Tibial artery (tissue), 4 donors: ENCODE data around the gene CRK.

Experiments used
- DNase-seq, 2 donors: peaks; one replicate each; pipeline ENCODE4 v3.0.0-alpha.2; 2019
- H3K27ac ChIP-seq, 2 donors: fragments of 200-600 bp; sonication (generic) in 1 of 2; 1 replicate in 1 of 2; 2 replicates in 1 of 2; pipeline ENCODE4 v1.5.1; 2018 to 2019; ENCODE audit warnings: mild to moderate bottlenecking in 1 of 2
- H3K27me3 ChIP-seq, 2 donors: fragments of 200-600 bp; sonication (generic) in 1 of 2; one replicate each; pipeline versions ENCODE4 v1.5.1 to v1.6.0; 2016 to 2019
- H3K36me3 ChIP-seq, 3 donors: fragments of 200-600 bp; sonication (generic) in 2 of 3; one replicate each; pipeline ENCODE4 v1.5.1; 2016 to 2019; ENCODE audit warnings: mild to moderate bottlenecking in 2 of 3
- H3K4me1 ChIP-seq, 4 donors: fragments of 200-600 bp; sonication (generic) in 2 of 4; 1 replicate in 3 of 4; 2 replicates in 1 of 4; pipeline ENCODE4 v1.5.1; 2016 to 2019
- H3K4me3 ChIP-seq, 2 donors: fragments of 200-600 bp; sonication (generic) in 1 of 2; 1 replicate in 1 of 2; 2 replicates in 1 of 2; pipeline ENCODE4 v1.5.1; 2018 to 2019; ENCODE audit warnings: mild to moderate bottlenecking in 2 of 2
- H3K9me3 ChIP-seq, 3 donors: fragments of 200-600 bp; sonication (generic) in 1 of 3; one replicate each; pipeline ENCODE4 v1.5.1; 2016 to 2019
- intact Hi-C: fragments of 100-400 bp; cut with DNase I; formaldehyde crosslinking; loops from one replicate; pipeline ENCODE4 v1.15.0; 2023; ENCODE audit warnings: low total_unique reads
- TF ChIP-seq, protein P1 (sequence below), 2 experiments: fragments of 200-600 bp in 1 of 2; fragments of 450-650 bp in 1 of 2; IDR thresholded peaks; one replicate each; pipeline ENCODE4 v1.5.1; 2017 to 2019; ENCODE audit warnings: antibody characterized with exemption in 2 of 2, mild to moderate bottlenecking in 1 of 2, moderate library complexity in 1 of 2

CRK gene

DNA sequence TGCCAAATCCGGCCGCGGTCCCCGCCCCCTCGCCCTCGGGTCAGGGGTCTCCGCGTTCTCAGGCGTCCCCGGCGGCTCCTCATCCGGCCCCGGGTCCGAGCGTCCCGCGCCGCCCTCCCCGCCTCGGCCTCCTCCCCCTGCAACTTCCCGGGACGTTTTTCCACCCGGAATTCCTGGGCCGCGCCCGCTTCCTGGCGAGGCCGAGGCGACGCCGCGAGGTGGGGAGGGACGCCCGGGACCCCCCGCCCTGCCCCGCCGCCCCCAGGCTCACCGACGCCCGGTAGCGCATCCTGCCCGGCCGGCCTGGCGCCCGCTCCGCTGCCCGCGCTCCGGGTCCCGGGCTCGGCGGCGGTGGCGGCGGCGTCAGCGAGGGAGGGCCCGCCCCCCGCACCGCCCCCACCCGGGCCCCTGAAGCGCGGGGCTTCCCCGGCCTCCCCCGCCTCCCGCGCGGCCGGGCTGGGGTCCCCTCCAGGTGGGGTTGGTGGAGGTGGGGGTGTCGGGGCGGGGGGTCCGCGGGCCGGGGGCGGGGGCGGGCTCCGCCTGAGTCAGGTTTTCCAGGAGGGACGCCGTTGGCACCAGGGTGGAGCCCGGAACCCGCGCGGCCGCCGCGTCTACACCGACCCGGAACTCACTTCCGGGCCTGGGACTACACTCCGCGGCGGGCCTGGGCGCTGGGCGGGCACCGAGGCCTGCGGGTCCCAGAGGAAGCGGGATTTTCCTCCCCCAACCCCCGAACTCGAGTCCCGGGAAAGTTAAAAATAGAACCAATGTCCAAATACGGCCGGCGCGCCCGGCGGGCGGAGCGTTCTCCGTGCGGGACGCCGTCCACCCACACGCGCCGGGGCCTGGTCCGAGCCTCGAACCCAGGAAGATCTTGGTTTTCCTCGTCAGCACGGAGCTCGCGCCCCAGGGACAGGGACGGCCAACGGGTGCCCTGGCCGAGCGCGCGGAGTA is 29.7 kb upstream of the CRK start:
- peaks cover 0 to 85% (median 65%) of the 10 kb centered on the region in 4 donors for H3K4me1 ChIP-seq
- DNase-seq = peak; percentile 69 to 89
- H3K27ac ChIP-seq = peak overlapping the region; percentile 99
- peak overlapping the region; percentile 84 to 87 for H3K4me3 ChIP-seq
- intact Hi-C loops = no loop called here
- H3K36me3 ChIP-seq = peaks cover 10 to 35% (median 33%) of the 10 kb centered on the region in 3 donors
- TF ChIP-seq, protein P1, sequence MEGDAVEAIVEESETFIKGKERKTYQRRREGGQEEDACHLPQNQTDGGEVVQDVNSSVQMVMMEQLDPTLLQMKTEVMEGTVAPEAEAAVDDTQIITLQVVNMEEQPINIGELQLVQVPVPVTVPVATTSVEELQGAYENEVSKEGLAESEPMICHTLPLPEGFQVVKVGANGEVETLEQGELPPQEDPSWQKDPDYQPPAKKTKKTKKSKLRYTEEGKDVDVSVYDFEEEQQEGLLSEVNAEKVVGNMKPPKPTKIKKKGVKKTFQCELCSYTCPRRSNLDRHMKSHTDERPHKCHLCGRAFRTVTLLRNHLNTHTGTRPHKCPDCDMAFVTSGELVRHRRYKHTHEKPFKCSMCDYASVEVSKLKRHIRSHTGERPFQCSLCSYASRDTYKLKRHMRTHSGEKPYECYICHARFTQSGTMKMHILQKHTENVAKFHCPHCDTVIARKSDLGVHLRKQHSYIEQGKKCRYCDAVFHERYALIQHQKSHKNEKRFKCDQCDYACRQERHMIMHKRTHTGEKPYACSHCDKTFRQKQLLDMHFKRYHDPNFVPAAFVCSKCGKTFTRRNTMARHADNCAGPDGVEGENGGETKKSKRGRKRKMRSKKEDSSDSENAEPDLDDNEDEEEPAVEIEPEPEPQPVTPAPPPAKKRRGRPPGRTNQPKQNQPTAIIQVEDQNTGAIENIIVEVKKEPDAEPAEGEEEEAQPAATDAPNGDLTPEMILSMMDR (IDR thresholded peaks at IDR 0.05) = no peak
- no peaks in the 10 kb centered on the region for H3K9me3 ChIP-seq
- no peaks in the 10 kb centered on the region for H3K27me3 ChIP-seq

DNA sequence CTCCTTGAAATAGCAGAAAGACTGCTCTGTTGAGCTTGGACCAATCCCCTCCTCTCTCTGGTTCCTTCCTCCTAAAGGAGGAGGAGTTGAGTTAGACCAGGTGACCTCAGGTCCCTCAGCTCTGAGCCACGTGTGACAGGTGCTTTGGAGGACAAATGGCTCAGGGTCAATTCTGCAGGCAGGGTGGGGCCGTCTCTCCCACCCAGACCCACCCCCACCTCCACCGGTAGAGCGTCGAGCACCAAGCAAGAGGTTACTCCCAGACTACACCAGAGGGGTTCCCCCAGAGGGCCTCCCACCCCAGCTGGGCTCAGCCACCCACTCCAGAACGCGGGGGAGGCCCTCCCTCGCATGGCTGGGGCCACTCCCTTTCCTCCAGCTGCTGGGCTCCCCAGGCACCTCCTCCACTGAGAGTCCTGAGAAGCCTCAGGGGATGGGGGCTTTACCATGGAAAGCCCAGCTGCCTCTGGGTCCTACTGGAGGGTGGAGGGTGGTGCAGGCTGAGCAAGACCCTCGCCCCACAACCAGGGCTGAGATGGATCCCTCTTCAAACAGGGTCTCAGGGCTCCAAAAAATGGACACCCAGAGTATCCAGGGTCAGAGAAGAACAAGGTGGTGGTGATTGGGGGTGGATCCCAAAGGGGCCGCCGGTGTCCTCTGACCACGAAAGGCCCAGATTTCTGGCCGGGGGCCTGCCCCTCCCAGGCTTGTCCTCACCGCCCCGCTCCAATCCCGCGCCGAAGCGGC is 28.8 kb upstream of the CRK start:
- H3K4me1 ChIP-seq = peaks cover 0 to 79% (median 57%) of the 10 kb centered on the region in 4 donors
- no peaks in the 10 kb centered on the region for H3K9me3 ChIP-seq
- peak overlapping the region; percentile 84 to 87 for H3K4me3 ChIP-seq
- TF ChIP-seq, protein P1 (IDR thresholded peaks at IDR 0.05) = no peak
- H3K27me3 ChIP-seq = no peaks in the 10 kb centered on the region
- intact Hi-C loops = no loop called here
- peak; percentile 47 to 84 for DNase-seq
- peak overlapping the region; percentile 99 for H3K27ac ChIP-seq
- H3K36me3 ChIP-seq = peaks cover 17 to 43% (median 40%) of the 10 kb centered on the region in 3 donors

DNA sequence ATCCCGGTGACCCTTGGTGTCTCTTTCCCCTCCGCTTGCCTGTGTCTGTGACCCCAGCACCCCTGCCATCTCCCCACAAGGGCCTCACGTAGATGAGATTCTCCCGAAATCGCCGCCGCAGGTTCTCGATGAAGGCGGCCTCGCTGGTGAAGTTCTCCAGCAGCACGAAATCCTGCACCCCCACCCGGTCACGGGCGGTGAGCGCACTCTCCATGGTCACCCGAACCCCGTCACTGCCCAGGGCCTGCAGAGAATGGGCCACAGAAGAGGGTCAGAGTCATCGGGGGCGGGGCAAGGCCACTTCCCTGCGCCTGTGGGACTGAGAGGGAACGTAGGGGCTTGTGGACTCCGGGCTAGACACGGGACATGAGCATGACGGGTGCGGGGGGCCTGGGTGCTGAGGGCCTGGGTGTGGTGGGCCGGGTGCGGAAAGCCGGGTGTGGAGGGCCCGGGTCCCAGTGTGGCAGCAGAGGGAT is 28.1 kb upstream of the CRK start:
- no peak for DNase-seq
- H3K4me1 ChIP-seq = peaks cover 0 to 71% (median 52%) of the 10 kb centered on the region in 4 donors
- TF ChIP-seq, protein P1 (IDR thresholded peaks at IDR 0.05) = no peak
- H3K27ac ChIP-seq = peak overlapping the region; percentile 99
- no peaks in the 10 kb centered on the region for H3K9me3 ChIP-seq
- intact Hi-C loops = no loop called here
- H3K36me3 ChIP-seq = peaks cover 25 to 51% (median 47%) of the 10 kb centered on the region in 3 donors
- H3K4me3 ChIP-seq = peak overlapping the region; percentile 84 to 87
- H3K27me3 ChIP-seq = no peaks in the 10 kb centered on the region

DNA sequence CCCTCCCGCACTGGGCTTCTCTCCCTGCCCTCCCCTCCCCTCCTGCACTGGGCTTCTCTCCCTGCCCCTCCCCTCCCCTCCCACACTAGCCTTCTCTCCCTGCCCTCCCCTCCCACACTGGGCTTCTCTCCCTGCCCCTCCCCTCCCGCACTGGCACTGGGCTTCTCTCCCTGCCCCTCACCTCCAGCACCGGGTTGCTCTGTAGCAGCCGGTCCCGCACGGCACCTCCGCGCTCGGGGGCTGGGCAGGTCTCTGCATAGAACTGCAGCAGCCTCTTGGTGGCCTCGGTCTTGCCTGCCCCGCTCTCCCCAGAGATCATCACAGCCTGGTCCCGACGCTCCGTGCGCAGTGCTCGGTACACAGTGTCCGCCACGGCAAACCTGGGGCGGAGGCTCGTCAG is 26.6 kb upstream of the CRK start:
- H3K27ac ChIP-seq = peak overlapping the region; percentile 56 to 99
- H3K4me1 ChIP-seq = peaks cover 0 to 61% (median 42%) of the 10 kb centered on the region in 4 donors
- intact Hi-C loops = no loop called here
- H3K9me3 ChIP-seq = no peaks in the 10 kb centered on the region
- no peak for DNase-seq
- peaks cover 37 to 65% (median 61%) of the 10 kb centered on the region in 3 donors for H3K36me3 ChIP-seq
- H3K4me3 ChIP-seq = no peak overlapping the region
- TF ChIP-seq, protein P1 (IDR thresholded peaks at IDR 0.05) = no peak
- no peaks in the 10 kb centered on the region for H3K27me3 ChIP-seq

DNA sequence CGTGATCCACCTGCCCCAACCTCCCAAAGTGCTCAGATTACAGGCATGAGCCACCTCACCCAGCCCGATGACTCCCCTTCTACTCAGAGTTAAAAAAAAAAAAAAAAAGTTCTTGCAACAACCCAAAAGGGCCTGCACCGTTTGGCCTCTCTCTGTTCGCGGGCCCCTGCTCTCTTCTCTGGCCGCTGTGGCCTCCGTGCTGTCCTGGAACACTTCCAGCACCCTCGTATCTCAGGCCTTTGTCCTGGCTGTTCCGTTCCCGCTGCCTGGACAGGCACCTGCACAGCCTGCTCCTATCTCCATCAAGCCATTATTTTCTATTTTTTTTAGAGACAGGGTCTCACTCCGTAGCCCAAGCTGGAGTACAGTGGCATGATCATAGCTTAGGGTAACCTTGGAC is 25.7 kb upstream of the CRK start:
- Histone ChIP-seq H3K36me3 (peaks cover 42 to 74% (median 71%) of the 10 kb centered on the region in 3 donors), H3K27me3 (no peaks in the 10 kb centered on the region), H3K4me1 (peaks cover 0 to 61% (median 33%) of the 10 kb centered on the region in 4 donors), H3K27ac (peak overlapping the region; percentile 33 to 99), H3K4me3 (no peak overlapping the region), H3K9me3 (no peaks in the 10 kb centered on the region)
- TF ChIP-seq, protein P1 (IDR thresholded peaks at IDR 0.05) = no peak
- intact Hi-C loops = no loop called here
- DNase-seq = no peak
